ENCODE data around the gene SON.

DNA sequence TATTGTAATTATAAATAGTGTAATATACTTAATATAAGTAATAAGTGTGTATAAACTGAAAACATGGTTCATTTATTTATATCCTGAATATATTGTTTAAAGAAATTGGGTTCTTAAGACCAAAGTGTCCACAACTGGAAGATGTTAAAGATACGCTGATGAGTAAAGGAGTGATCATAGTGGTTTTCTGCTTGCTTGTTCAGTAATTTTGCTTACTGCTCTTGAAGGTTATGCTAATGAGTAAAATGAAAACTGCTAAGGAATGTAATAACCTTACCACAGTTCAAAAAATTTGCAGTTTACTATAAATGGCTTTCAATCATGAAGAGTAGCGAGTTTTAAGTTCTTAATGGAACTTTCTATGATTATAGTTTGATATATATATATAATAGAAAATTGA is 23.7 kb downstream of the SON start:
- TF ChIP-seq, protein P1, sequence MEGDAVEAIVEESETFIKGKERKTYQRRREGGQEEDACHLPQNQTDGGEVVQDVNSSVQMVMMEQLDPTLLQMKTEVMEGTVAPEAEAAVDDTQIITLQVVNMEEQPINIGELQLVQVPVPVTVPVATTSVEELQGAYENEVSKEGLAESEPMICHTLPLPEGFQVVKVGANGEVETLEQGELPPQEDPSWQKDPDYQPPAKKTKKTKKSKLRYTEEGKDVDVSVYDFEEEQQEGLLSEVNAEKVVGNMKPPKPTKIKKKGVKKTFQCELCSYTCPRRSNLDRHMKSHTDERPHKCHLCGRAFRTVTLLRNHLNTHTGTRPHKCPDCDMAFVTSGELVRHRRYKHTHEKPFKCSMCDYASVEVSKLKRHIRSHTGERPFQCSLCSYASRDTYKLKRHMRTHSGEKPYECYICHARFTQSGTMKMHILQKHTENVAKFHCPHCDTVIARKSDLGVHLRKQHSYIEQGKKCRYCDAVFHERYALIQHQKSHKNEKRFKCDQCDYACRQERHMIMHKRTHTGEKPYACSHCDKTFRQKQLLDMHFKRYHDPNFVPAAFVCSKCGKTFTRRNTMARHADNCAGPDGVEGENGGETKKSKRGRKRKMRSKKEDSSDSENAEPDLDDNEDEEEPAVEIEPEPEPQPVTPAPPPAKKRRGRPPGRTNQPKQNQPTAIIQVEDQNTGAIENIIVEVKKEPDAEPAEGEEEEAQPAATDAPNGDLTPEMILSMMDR (IDR thresholded peaks at IDR 0.05) = no peak
- TF ChIP-seq POLR2A (IDR thresholded peaks at IDR 0.05) = no peak

Data from right lobe of liver (tissue), 4 donors.